Natural killer cell (primary cell): Measurements from ENCODE around the gene RFX1. TPM values are rescaled to one million over a fixed set of nuclear protein-coding genes. Genes with fewer than 3 reads are reported as not detected.
"Not testable (repeated sequence)": the region's sequence is repeated elsewhere in the genome, so short reads cannot be mapped to it uniquely, and the experiment has no call there.

Experiments used
- ATAC-seq, 3 donors: fragments of 150-1000 bp in 2 of 3; fragments of 200-7000 bp in 1 of 3; cut with Tn5 transposase; 1 replicate in 1 of 3; 2 replicates in 2 of 3; pipeline ENCODE4 v1.10.0; 2021; ENCODE audit warnings: mild to moderate bottlenecking in 2 of 3, moderate library complexity in 2 of 3
- DNase-seq, 2 donors: peaks; one replicate each; pipeline versions ENCODE4 v3.0.0 to v3.0.0-alpha.2; 2013 to 2021; ENCODE audit warnings: mixed read lengths in 1 of 2
- H3K27ac ChIP-seq: one replicate; pipeline ENCODE4 v1.5.1; 2013; ENCODE audit warnings: mild to moderate bottlenecking, low read length
- H3K27me3 ChIP-seq: one replicate; pipeline ENCODE4 v1.6.1; 2013; ENCODE audit warnings: low read length; ENCODE audit not compliant: control insufficient read depth, insufficient read depth
- H3K36me3 ChIP-seq: one replicate; pipeline ENCODE4 v1.6.1; 2013; ENCODE audit warnings: low read length; ENCODE audit not compliant: control insufficient read depth, insufficient read depth
- H3K4me1 ChIP-seq: one replicate; pipeline ENCODE4 v1.6.1; 2013; ENCODE audit warnings: low read length; ENCODE audit not compliant: control insufficient read depth, insufficient read depth
- H3K4me3 ChIP-seq: one replicate; pipeline ENCODE4 v1.5.1; 2013; ENCODE audit warnings: low read length
- H3K9me3 ChIP-seq: one replicate; pipeline ENCODE4 v1.6.1; 2013; ENCODE audit warnings: low read length; ENCODE audit not compliant: control insufficient read depth, insufficient read depth
- H3K27ac Mint-ChIP-seq, 2 donors: one replicate each; pipeline ENCODE4 v1.8.0; 2022; ENCODE audit warnings: mild to moderate bottlenecking in 2 of 2, mixed read lengths in 2 of 2, moderate library complexity in 1 of 2
- H3K27me3 Mint-ChIP-seq, 2 donors: one replicate each; pipeline ENCODE4 v1.8.0; 2022; ENCODE audit warnings: low read depth in 2 of 2, mixed read lengths in 2 of 2
- H3K36me3 Mint-ChIP-seq: one replicate; pipeline ENCODE4 v1.8.0; 2022; ENCODE audit warnings: mixed read lengths
- H3K4me1 Mint-ChIP-seq, 2 donors: one replicate each; pipeline ENCODE4 v1.8.0; 2022; ENCODE audit warnings: mixed read lengths in 2 of 2
- H3K4me3 Mint-ChIP-seq: one replicate; pipeline ENCODE4 v1.8.0; 2022; ENCODE audit warnings: mild to moderate bottlenecking, moderate library complexity, mixed read lengths
- H3K9me3 Mint-ChIP-seq, 2 donors: one replicate each; pipeline ENCODE4 v1.8.0; 2022; ENCODE audit warnings: mixed read lengths in 2 of 2
- WGBS: methylation state at CpG from one replicate; pipeline ENCODE4 v1.1.7; 2013; ENCODE audit warnings: missing lambda C conversion rate; ENCODE audit not compliant: insufficient coverage; 5-methylcytosine and 5-hydroxymethylcytosine counted together
- intact Hi-C: fragments of 100-400 bp; cut with micrococcal nuclease; formaldehyde crosslinking; loops from one replicate; pipeline ENCODE4 v1.14.2; 2022
- total RNA-seq, 4 donors: library from RNA; stranded (reverse); fragments of 120-200 nt in 1 of 4; gene quantifications; one replicate each; pipeline versions ENCODE4 v1.2.3 to v1.2.4, GENCODE V29; 2013 to 2022
- TF ChIP-seq, protein P1 (sequence below): fragments of 200-600 bp; IDR thresholded peaks from one replicate; pipeline ENCODE4 v1.8.0; 2022; ENCODE audit warnings: antibody characterized with exemption

Gene RFX1
- total RNA-seq, 3 donors from 2014 or later (not counting 1 experiment from before 2014, with no cell fraction given) = 26.0 to 31.8 (median 30.5) TPM

DNA sequence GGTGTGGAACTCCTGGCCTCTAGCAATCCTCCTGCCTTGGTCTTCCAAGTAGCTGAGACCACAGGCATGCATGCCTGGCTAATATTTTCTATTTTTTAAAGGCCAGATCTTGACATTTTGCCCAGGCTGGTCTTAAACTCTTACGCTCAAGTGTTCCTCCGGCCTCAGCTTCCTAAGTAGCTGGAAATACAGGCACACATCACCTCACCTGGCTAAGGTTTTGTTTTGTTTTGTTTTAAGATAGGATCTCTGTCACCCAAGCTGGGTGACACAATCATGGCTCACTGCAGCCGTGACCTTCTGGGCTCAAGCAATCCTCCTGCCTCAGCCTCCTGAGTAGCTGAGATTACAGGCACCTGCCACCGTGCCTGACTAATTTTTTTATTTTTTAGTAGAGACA lies 16.3 kb upstream of the RFX1 start:
- Histone ChIP-seq H3K4me3 (no peak overlapping the region), H3K36me3 (no peaks in the 10 kb centered on the region), H3K9me3 (no peaks in the 10 kb centered on the region), H3K27ac (no peak overlapping the region), H3K27me3 (no peaks in the 10 kb centered on the region), H3K4me1 (peaks cover 11% of the 10 kb centered on the region)
- Mint-ChIP-seq H3K9me3 (no peaks in the 10 kb centered on the region), H3K36me3 (no peaks in the 10 kb centered on the region), H3K27me3 (no peaks in the 10 kb centered on the region), H3K4me1 (peaks cover 5 to 7% of the 10 kb centered on the region in 2 donors), H3K4me3 (no peak overlapping the region), H3K27ac (no peak overlapping the region)
- no peak for DNase-seq
- ATAC-seq = no peak
- intact Hi-C loops = no loop called here
- TF ChIP-seq, protein P1, sequence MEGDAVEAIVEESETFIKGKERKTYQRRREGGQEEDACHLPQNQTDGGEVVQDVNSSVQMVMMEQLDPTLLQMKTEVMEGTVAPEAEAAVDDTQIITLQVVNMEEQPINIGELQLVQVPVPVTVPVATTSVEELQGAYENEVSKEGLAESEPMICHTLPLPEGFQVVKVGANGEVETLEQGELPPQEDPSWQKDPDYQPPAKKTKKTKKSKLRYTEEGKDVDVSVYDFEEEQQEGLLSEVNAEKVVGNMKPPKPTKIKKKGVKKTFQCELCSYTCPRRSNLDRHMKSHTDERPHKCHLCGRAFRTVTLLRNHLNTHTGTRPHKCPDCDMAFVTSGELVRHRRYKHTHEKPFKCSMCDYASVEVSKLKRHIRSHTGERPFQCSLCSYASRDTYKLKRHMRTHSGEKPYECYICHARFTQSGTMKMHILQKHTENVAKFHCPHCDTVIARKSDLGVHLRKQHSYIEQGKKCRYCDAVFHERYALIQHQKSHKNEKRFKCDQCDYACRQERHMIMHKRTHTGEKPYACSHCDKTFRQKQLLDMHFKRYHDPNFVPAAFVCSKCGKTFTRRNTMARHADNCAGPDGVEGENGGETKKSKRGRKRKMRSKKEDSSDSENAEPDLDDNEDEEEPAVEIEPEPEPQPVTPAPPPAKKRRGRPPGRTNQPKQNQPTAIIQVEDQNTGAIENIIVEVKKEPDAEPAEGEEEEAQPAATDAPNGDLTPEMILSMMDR = no peak
- WGBS = 89% methylated on average over 4 of the region's 4 CpGs

DNA sequence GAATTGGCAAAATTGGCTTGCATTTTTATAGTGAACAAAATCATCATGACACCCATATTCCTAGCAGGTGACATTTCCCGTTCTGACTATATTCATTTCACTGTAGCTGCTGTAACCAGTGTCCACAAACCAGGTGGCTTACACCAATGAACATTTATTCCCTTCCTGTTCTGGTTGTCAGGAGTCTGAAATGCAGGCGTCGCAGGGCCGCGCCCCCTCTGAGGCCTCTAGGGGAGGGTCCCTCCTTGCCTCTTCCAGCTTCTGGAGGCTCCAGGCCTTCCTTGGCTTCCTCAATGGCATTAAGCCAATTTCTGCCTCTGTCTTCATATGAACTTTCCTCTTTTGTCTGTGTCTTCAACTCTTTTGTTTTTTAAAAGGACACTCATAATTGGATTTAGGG lies 15.4 kb upstream of the RFX1 start:
- no peak overlapping the region for H3K27ac Mint-ChIP-seq
- TF ChIP-seq, protein P1 = no peak

DNA sequence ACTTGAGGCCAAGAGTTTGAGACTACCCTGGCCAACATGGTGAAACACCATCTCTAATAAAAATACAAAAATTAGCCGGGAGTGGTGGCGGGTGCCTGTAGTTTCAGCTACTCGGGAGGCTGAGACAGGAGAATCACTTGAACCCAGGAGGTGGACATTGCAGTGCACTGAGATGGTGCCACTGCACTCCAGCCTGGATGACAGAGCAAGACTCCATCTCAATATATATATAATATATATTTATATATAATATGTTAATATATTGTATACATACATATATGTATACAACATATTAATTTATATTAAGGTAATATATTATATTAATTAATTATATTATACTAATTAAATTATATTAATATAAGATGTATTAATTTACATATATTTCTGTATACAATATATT lies 13.6 kb upstream of the RFX1 start:
- ATAC-seq, DNase-seq, H3K4me3 Mint-ChIP-seq, H3K9me3 ChIP-seq, H3K9me3 Mint-ChIP-seq, H3K27me3 ChIP-seq, H3K36me3 ChIP-seq, H3K27ac Mint-ChIP-seq, H3K27ac ChIP-seq, H3K27me3 Mint-ChIP-seq, intact Hi-C loops, H3K4me3 ChIP-seq, H3K36me3 Mint-ChIP-seq: not testable (repeated sequence)
- 85% methylated on average over 3 of the region's 3 CpGs for WGBS
- H3K4me1 ChIP-seq = peaks cover 22% of the 10 kb centered on the region
- H3K4me1 Mint-ChIP-seq = peaks cover 10 to 13% of the 10 kb centered on the region in 2 donors

More for the DNA sequence above, 15.4 kb upstream of the RFX1 start:
- H3K4me1 Mint-ChIP-seq = peaks cover 5 to 7% of the 10 kb centered on the region in 2 donors
- no peaks in the 10 kb centered on the region for H3K9me3 ChIP-seq
- peaks cover 11% of the 10 kb centered on the region for H3K4me1 ChIP-seq
- H3K4me3 ChIP-seq = no peak overlapping the region
- ATAC-seq (no peak), DNase-seq (no peak)
- intact Hi-C loops = no loop called here
- H3K36me3 ChIP-seq = no peaks in the 10 kb centered on the region
- H3K4me3 Mint-ChIP-seq = no peak overlapping the region
- H3K27me3 ChIP-seq = no peaks in the 10 kb centered on the region
- H3K27me3 Mint-ChIP-seq = no peaks in the 10 kb centered on the region
- H3K36me3 Mint-ChIP-seq = no peaks in the 10 kb centered on the region
- 73% methylated on average over 5 of the region's 5 CpGs for WGBS
- H3K9me3 Mint-ChIP-seq = no peaks in the 10 kb centered on the region
- H3K27ac ChIP-seq = no peak overlapping the region

DNA sequence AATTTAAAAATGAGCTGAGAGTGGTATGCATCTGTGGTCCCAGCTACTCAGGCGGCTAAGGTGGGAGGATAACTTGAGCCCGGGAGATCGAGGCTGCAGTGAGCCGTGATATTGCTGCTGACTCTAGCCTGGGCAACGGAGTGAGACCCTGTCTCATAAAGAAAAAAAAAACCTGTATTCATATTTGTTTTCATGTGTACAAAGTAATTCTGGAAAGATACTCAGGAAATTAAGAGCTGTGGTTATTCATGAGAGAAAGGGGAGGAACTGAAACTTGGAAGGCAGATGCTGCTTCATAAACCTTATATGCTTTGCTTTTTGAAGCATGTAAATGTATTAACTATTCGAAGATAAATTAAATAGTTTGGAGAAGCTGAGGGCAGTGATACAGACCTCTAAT lies 13.0 kb upstream of the RFX1 start:
- Mint-ChIP-seq H3K27me3 (no peaks in the 10 kb centered on the region), H3K9me3 (no peaks in the 10 kb centered on the region), H3K27ac (no peak overlapping the region), H3K36me3 (no peaks in the 10 kb centered on the region), H3K4me3 (no peak overlapping the region), H3K4me1 (peaks cover 10 to 13% of the 10 kb centered on the region in 2 donors)
- Histone ChIP-seq H3K36me3 (no peaks in the 10 kb centered on the region), H3K4me1 (peaks cover 25% of the 10 kb centered on the region), H3K27me3 (no peaks in the 10 kb centered on the region), H3K4me3 (no peak overlapping the region), H3K9me3 (no peaks in the 10 kb centered on the region), H3K27ac (no peak overlapping the region)
- intact Hi-C loops = no loop called here
- 67% methylated on average over 5 of the region's 6 CpGs for WGBS
- ATAC-seq (no peak), DNase-seq (no peak)
- TF ChIP-seq, protein P1 = no peak
